H4 (cell line): Measurements from ENCODE around the gene SNPH. TPM values are rescaled to one million over a fixed set of nuclear protein-coding genes. Genes with fewer than 3 reads are reported as not detected.

Experiments
- DNase-seq: peaks from one replicate; pipeline ENCODE4 v3.0.0-alpha.2; 2015; ENCODE audit warnings: low spot score
- total RNA-seq: library from RNA; depleted of rRNA; stranded (reverse); fragments of >200 nt; shearing (Covaris generic); gene quantifications from 2 replicates; pipeline ENCODE4 v1.2.3, GENCODE V29; 2014

The SNPH gene
- total RNA-seq, 1 experiment from 2014 or later: 0.99 TPM

DNA sequence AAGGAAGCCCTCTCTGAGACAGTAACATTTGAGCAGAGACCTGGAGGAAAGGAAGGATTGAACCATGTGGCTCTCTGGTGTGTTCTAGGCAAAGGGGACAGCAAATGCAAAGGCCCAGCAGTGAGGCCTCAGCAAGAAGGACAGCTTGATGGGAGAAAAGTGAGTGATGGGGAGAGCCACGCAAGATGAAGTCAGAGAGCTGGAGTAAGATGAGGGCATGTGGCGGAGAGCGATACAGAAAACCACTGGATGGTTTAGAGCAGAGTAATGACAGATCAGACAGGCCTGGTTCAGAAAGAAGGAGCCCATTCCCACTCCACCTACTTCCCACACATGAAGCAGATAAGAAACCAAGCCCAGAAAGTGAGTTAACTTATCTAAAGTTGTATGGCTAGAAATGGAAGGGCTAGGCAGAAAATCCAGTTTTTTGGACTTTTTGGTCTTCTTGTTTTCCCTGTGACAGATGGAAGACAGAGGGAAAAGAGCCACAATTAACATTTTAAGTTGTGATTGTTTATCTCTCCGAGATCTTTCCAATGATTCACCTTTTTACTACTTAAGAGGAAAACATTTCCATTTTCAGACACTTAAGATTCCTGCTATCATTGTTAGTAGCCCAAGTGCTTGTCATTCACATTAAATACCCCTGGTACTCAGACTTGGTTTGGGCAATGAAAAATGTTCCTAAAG, 723 bp upstream of the SNPH start:
- no peak for DNase-seq

DNA sequence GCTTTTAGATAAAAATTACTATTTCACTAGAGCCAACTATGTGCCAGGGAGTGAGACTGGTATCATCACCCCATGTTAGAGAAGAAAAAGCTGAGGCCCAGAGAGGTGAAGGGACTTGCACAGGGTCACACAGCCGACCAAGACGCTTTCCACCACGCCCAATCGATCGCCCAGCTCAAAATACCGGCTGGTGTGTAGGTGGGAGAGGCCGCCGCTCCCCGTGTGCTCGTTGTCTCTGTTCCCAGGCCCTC, 253 bp upstream of the SNPH start:
- no peak for DNase-seq

DNA sequence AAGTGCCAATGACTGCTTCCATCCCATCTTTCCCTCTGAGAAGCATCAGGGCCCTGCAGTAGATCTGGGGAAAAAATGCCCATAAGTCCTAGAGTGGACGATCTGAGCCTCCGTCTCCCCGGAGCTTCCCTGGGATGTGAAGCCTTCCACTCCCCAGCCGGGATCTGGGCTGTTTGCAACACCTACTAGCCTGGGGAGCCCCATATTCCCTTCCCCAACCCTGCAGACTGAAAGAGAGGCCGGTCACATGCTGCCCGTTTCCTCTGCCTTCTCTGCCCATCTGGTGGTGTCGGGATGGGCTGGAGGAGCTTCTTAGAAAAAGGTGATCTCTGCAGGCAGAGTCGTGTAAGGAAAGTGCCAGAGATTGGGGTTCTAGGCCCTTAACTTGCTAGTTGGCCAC, 1.1 kb downstream of the SNPH start:
- DNase-seq: no peak

DNA sequence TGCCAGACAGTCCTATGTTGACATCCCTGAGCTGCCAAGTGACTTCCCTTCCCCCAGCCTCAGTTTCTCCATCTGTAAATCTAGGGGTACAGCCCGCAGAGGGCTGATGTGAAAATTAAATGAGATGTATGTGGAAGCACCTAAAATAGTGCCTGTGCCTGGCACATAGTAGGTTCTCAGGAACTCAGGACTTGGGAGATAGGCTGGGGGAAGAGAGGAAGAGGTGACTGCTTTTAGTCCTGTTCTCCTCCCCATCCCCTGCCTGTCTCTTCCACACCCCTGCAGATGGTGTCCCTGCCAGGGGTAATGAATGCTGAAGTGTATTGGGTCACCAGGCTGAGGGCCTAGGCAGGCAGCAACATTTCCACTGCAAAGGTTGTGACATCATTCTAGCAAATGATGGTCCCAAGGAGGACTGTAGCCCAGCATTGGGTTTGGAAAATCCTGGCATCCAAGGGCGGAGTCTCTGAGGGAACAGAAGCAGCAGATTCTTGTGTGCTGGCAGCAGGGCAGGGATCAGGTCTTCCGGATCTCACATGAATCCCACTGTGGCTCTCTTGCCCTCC, 1.8 kb downstream of the SNPH start:
- DNase-seq: no peak

DNA sequence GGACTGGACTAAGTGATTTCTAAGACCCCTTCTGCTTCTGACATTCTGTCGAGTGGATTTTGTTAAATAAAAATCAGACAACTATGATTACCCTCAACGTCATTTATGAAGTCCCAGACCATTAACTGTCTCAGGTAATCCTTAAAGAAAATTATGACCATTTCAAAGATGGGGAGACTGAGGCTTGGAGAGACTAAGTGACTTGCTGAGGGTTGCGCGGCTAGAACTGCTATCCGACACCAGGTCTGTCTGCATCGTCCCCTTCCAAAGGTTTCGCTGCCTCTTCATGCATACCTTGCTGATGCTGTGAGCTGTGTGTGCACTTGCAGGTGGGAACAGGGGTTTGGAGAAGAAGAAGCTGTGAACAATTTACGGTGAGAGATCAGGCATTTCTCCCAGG, 3.1 kb downstream of the SNPH start:
- no peak for DNase-seq

DNA sequence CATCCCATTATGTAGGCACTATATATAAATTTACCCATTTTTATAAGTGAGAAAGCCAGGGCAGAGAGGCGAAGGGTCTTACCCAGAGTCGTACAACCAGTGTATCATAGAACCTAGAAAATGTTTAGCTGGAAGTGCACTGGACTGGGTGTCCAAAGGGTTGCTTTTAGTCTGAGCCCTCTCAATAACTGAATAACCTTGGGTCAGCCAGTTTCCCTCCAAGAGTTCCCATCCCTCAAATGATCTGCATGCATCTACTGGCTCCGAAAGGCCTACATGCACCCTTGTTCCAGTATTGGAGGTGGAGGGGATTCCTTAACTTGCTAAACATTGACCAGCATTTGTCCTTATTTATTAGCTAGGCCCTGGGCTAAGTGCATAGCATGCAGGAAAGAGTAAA, 3.8 kb downstream of the SNPH start:
- no peak for DNase-seq

DNA sequence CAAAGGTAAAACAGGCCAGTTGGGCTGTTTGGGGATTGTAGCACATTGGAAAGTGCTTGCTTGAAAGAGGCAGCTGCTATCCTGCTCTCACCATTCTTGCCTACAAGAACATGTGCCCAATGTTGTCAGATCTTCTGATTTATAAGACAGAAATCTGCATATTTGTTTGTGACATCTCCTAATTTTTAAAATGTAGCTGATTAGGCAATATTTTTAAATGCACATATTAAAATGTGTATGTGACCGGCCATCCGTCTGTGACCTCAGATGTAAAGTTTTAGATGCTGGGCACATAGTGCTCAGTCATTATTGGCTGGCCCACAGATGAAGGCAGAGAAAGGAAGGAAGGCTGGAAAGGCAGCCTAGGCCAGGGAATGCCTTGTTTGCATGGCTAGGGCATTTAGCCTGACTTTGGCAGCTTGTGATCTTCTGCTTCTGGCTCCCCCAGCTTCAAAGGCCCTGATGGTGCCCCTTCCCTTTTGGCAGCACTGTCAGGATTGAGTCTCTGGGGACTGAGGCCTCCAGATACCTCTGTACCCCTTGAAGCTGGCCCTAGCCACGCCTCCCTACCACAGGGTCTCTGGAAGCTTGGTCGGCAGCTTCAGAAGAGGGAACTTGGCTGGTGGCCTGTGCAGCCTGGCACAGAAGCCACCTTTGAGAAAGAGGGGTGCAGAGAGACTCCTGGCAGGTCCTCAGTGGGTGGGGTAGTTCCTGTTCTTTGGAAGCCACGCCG, 6.4 kb downstream of the SNPH start:
- no peak for DNase-seq

DNA sequence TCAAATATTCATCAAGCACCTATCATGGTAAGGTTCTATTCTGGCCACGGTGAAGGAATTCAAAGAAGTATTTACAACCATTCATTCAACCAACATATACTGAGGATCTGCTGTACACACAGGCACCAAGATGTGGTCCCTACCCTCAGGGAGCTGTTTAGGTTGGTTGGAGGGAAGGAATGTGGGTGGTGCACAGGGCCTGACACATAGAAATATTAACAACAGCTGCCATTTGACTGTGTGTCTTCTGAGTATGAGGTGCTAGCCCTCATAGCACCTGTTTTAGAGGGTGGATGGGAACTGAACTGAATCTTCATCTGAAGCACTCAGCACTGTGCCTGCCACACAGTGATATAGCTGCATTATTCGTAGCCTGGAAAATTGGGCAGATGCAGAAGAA, 7.3 kb downstream of the SNPH start:
- no peak for DNase-seq

DNA sequence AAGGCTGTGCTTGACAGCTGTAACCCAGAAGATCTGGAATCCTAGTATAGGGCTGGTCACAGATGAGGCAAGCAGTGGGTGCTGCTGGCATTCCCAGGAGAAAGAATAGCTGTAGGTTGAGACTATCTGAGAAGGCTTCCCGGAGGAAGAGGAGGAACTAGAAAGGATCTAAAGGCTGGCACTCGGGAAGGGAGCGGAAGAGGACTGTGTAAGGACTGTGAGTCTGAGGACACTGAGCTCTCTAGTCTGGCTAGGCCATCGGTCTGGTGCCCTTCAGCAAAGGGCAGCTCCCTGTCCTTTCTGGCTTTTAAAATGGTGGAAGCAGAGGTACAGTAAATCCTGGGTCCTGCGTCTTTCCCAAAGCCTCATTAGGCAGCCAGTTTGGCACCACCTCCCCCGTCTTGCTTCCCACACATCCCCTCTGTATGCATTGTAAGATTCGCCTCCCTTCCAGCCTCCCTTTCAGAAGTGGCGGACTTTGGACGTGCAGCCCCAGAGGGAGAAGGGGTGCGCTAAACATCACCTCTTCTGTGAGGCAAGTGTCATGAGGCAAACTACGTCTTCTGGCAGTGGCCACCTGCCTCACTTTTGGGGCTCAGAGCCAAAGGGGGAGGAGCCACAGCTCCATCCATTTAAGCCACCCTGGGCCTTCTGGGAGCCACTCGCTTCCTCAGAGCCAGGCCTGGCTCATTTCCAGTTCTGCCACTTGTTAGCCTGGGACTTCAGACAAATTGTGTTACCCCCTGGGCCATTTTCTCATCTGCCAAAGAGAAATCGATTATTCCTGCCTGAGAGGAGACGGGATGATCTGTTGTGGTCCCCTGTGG, 8.6 kb downstream of the SNPH start:
- no peak for DNase-seq

DNA sequence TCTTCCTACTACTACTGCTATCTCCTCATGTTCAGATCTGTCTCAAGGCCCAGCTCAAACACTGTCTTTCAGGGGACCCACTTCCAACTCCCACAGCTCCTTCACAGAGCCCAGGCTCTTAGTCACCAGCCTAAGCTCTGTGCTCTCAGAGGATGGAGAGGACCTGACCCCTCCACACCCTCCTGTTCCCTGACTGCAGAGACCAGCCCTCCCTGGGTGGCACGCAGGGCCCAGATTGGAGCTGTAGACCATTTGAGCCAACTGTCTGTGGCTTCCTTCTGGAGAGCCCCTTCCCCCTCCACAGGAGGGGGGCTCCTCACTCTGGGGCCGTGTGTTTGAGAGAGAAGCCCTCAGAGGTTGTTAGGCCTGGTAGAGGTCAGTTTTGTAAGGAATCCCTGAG, 9.8 kb downstream of the SNPH start:
- DNase-seq: no peak

DNA sequence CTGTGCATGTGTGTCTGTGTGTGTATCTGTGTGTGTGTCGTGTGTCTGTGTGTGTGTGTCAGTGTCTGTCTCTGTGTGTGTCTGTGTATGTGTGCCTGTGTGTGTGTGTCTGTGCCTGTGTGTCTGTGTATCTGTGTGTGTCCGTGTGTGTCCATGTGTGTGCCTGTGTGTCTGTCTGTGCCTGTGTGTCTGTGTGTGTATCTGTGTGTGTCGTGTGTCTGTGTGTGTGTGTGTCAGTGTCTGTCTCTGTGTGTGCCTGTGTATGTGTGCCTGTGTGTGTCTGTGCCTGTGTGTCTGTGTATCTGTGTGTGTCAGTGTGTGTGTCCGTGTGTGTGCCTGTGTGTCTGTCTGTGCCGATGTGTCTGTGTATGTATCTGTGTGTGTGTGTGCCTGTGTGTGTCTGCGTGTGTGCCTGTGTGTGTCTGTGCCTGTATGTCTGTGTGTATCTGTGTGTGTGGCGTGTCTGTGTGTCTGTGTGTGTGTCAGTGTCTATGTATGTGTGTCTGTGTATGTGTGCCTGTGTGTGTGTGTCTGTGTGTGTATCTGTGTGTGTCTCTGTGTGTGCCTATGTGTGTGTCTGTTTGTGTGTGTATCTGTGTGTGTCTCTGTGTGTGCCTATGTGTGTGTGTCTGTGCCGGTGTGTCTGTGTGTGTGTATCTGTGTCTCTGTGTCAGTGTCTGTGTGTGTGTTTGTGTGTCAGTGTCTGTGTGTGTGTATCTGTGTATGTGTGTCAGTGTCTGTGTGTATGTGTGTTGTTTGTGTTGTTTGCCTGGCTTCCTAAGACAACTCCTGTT, 11.6 kb downstream of the SNPH start:
- DNase-seq: no peak

DNA sequence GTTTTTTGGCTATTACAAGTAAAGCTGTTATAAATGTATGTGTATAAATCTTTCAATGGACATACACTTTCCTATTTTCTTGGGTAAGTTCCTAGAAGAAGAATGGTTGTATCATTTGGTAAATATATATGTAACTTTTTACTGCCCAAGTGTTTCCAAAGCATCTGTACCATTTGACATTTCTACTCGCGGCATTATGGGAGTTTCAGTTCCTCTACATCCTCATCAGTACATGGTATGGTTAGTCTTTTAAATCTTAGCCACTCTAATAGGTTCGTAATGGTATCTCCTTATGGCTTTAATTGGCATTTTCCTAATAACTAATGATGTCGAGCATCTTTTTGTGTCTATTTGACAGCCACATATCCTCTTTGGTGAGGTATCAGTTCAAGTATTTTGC, 12.9 kb downstream of the SNPH start:
- no peak for DNase-seq

DNA sequence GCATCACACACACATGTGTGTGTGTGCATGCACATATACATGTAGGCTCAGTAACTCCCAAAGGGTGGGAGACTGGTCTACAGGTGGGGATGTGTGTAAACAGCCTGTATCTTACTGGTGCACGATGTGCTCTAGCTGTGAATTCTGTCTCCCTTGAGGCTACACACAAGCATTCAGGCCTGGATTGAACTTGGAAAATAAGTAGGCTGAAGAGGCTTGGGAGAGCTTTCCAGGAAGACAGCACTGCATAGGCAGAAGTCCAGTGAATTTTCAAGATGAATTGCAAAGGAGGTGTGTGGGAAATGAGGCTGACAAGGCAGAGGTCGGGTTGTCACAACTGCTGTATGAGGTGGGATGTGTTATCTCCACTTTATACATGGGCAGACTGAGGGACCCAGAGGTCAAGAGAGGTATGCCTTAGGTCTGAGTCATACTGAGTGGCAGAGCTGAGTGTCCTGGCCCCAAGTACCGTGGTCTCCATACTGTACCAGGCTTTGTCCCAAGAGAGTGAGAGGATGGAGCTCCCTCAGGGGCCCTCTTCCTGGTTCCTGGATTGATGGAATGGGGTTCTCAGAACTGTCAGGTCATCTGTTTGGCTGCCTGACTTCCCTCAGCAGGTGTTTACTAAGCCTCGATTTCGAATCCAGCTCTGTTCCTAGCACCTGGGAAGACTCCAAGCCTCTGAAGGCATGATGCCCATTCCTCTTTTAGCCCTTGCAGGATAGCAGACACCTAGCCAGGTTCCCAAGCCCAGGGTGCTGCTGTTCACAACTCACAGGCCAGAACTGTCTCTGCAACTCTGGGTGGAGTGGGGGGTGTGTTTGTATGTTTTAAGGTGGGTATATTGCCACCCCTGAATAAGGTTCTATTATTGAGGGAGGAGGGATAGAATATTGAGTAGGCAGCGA, 14.4 kb downstream of the SNPH start:
- DNase-seq: no peak

DNA sequence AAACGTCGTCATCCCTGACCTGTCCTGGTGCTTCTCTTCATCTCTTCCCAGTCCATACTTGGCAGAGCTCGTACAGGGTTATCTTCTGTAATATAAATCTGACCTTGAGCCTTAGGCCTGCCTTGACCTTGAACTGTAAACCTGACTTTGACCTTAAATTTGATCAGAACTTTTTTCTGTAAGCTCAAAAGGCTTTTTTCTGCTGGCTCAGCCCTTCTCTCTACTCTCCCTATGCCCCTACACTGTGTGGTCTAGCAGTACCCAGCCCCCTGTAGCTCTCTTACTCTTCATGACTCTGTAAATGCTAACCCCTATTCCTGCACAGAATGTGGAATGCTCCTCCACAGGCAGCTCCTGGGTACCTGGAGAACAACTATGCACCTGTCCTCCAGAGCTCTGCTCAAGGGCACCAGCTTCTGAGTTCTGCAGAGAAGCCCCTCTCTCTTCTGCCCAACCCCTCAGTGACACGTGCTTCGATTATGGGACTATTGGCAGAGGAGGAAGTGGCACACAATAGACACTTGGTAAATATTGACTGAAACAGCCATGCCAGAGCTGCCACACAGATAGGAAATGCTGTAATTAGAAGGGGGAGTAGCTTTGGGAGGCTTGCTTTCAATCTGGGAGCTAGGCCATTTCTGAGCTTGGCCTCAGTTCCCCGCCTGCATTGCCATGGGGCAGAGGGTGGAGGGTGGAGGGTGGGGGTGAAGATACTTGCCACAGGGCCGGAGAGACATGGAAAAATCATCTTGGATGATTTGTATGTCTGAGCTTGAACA, 15.4 kb downstream of the SNPH start:
- DNase-seq: no peak

DNA sequence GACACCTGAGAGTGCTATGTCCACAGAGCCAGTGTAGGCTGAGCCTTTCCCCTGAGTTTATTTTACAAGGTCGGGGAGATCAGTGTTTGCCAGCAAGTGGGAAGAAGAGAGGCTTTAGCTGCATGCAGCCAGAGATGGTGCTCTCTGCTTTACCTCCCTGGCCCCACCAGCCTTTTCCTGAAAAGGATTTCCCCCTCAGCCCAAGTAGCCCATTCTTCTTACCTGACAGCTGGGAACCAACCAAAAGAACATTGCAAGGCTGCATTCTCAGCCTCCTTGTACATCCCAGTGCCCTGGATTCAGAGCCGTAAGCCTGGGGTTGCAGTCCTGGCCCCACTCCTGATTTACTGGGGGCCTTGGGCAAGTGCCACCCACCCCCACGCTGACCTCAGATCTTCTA, 16.9 kb downstream of the SNPH start:
- DNase-seq: no peak

DNA sequence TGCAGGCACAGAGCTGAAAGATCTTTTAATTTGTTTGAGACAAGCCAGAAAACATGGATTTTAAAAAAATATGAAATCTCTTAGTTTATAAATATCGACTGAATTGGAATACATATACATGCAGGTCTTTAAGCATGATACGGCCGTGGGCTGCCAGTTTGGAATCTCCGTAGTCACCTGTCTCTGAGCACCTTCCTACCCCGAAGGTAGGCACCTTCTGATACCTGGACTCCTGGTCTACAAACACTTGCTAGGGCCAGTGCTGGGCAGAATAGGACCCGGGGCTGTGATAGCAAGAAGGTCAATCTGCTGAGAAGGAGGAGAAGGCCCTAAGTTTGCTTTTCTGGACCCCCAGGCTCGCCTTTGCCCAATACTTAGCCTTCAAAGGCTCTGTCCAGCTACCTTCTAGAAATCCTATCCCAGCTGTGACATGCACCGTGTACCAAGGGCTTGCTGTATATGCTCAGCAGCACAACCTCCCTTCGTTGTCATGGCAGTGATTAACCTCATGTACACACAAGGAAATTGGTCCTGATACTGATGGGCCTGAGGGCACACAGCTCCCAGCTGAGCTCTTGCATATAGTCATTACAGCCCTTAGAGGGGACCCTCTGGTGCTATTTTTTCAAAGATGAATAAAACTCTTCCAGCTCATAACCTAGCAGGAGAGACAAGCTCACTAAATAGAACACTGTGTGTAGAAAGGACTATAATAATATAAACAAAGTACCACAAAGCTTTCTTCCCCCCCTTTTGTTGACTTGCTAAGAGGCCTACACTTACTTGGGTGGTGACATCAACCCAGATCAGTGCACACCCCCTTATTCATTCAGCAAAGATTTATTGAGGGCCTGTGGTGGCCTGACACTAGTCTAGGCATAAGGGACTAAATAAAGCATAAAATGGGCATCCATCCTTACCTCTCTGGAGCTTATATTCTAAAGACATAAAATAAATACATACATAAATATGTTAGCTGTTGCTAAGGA, 17.7 kb downstream of the SNPH start:
- DNase-seq: no peak

DNA sequence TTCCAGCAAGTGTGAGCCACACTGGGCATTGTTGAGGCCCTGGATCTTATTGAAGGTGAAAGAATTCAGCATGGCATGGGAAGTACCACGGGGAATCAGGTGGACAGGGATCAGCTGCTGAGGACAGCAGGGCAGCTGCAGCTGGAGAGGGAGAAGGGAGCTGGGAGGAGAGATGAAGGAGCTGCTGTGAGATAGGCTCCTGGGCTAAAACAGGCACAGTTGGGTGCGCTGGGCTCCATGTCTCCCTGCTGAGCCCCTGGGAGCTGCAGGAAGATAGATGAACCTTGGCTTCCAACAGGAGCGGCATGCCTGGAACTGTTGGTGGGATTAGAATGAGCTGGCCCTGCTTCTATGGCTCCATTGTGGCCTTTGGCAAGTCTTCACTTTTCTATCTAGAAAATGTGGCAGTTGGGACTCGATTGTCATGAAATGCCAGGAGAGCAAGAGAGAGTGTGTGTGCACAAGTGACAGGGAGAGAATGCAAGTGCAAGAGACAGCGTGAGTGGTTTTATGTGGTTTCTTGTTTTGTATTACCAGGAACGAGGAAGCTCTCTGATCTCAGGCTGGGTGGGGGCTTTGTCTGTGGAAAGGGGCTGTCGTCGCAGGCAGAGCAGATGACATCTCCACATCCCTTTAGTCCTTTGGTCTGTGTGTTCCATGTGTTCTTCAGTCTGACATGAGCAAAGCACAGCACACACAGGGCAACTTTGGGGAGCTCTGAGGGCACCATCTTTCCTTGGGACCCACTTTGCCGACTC, 20.4 kb downstream of the SNPH start:
- DNase-seq: no peak

DNA sequence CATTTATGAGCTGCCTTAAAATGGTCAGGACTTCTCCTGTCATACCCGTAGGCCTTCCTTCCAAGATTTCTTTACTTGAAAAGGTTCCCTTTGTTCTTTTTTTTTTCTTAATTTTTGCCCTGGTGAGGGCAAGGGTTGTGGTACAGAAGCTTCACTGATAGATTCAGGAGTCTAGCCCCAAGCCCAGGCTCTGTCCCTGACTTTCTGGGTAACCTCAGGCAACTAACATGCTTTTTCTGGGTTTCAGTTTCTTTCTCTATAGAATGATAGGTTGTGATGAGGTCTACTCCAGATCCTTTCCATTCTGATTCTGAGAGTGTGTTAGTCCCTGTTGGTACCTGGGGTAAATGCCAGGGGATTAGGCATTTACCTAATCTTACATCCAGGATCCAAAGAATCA, 21.2 kb downstream of the SNPH start:
- DNase-seq: no peak
